Stimulated activated naive CD8-positive, alpha-beta T cell treated with anti-CD3 and anti-CD28 coated beads, Interleukin-15, Interleukin-2, amounts not matched to agents 100 U/mL and 50 U/mL, for 24 hours (primary cell): ENCODE measurements around the gene ZNF70.

Experiments
- ATAC-seq: fragments of 150-1000 bp; cut with Tn5 transposase; one replicate; pipeline ENCODE4 v1.10.0; 2021
- DNase-seq: peaks from one replicate; pipeline ENCODE4 v3.0.0; 2021

ZNF70 gene

GRCh38 chr22:23716811-23717801 is 33.8 kb downstream of the ZNF70 start:
- ATAC-seq (peak; percentile 88), DNase-seq (peak; percentile 88)

DNA sequence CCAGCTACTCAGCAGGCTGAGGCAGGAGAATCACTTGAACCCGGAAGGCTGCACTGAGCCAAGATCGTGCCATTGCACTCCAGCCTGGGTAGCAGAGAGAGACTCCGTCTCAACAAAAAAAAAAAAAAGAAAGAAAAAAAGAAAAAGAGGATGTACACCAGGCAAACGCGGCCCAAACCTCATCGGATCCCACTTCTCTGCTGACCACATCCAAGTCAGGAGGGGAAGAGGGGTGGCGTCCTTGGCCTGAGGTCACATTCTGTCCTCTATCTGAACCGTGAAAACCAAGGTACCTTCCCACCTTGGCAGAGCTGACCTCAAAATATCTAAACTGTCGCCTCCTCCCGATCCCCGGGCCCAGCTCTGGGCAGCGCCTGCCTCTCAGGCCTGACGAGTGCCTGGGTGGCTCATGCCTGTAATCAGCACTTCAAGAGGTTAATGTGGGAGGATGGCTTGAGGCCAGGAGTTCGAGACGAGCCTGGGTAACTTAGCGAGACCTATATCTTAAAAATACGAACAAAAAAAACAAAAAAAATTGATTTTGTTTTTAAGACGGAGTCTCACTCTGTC is 35.0 kb downstream of the ZNF70 start:
- peak; percentile 23 for DNase-seq
- ATAC-seq, result no peak

DNA sequence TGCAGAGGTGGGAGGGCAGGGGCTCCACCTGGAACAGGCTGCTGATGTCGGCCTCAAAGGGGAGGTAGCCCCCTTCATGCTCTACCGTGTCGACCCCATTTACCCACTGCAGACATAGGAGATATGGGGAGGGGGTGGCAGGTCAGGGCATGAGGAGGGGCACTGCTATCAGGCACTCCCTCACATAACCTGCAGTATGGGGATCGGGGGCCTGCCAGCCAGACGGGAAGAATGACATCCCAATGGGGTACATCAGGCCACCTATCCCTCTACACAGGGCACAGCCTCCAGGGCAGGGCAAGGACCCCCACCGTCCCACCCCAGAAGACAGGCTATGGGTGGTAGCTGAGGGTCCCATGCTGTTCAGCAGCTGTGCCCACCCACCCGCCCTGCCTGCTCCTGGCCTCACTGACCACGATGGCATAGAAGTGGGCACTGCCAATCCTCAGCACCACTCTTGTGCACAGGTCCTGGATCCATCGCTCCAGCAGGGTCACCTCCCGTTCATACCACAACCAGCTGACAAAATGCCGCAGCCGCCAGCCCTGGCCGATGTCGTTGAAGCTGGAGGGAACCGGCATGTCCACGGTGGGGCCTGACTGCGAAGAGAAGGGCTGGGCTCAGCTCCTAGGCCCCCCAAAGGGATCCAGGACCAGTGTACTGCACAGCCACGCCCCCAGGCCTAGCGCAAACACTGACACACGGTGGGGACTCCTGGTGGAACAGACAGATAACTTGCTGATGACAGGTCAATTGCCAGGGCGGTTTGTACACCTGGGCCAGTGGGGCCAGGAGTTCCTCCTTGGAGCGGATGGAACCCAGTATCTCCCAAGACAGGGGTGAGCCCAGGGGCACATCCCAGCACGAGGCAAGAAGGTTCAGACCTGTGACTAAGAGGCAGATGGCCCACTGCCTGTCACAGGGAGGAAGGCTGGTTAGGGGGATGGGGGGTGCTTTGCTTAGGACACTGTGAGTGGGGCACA is 36.0 kb downstream of the ZNF70 start:
- no peak for DNase-seq
- ATAC-seq, result no peak

DNA sequence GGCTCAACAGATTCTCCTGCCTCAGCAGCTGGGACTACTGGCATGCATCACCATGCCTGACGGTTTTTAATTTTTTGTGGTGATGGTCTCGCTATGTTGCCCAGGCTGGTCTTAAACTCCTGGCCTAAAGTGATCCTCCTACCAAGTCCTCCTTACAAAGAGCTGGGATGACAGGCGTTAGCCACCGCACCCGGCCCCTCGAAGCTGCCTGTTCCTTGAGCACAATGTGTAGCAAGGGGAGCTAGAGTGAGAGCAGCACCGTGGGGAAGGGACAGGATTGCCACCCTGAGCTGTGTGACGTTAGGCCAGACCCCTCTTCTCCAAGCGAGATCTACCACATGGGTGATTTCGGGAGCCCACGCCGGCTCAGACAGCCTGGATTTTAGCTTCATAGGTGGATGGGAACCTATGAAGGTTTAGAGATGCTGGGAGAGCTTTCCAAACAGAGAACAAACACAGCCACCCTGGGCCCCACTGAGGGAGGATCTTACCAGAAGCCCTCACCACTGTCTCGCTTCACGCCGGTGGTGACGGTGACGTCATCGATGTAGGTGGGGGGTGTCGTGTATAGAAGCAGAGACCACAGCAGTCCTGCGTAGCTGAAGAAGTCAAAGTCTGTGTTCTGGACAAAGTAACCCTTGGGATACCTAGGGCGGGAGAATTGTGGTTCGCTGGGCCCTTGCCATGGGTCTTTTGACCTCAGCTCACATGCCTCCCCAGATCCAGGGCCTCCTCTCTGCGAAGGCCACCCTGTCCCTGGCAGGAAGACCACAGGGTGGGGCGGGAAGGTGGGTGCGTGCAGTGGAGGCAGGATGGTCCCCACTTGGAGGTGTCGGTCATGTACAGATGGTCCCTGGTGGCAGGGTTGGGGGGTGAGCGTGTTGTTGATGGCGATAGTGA is 37.0 kb downstream of the ZNF70 start:
- DNase-seq (peak; percentile 37), ATAC-seq (peak; percentile 29)

- ATAC-seq, result no peak
- DNase-seq, result no peak
Observed at GRCh38 chr22:23712256-23712655, 38.7 kb downstream of the ZNF70 start.

DNA sequence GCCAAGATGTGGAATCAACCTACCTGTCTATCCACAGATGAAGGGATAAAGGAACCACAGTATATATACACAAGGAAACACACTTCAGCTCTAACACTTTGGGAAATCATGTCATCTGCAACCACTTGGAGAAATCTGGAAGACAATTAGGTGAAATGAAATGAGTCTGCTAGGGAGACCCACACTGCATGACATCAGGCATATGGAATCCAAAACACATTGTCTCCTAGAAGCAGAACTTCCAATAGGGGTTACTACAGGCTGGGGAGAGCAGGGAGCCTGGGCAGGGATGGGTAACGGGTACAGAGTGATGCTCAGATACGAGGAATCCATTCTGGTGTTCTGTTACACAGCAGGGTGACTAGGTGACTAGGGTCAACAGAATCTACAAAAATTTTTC is 41.8 kb downstream of the ZNF70 start:
- no peak for DNase-seq
- no peak for ATAC-seq

DNA sequence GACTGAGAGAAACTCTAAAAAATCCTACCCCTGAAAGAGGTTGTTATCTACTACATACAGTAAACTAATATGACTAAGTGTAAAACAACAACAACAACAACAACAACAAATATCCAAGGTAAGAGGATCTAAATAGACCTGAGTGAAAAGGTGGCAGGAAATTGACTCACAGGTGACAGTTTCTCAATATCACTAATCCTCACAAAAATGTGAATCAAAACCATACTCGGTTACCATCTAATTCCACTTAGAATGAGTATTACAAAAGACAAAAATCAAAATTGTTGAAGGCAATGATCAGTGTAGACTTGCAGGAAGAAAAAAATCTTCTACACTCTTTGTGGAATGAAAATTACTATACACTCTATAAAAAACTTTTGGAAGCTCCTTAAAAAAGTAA is 42.6 kb downstream of the ZNF70 start:
- no peak for DNase-seq
- ATAC-seq, result peak; percentile 47

DNA sequence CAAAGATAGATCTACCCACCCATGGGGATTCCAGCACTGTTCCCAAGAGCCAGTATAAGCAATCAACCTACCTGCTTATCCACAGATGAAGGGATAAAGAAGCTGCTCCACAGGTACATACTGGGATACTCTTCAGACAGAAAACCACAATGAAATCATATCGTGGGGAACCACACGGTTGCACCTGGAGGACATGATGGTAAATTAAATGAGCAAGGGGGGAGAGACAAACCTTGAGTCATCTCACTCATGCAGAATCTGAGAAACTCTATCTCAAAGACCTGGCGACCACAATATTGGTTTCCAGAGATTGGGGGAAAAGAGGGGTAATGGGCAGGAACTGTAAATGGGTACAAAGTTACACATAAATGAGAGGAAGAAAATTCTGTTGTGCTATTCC is 45.6 kb downstream of the ZNF70 start:
- DNase-seq, result peak; percentile 26
- ATAC-seq, result peak; percentile 77

- DNase-seq, result no peak
- ATAC-seq, result peak; percentile 51
Observed at GRCh38 chr22:23704829-23705228, 46.1 kb downstream of the ZNF70 start.

DNA sequence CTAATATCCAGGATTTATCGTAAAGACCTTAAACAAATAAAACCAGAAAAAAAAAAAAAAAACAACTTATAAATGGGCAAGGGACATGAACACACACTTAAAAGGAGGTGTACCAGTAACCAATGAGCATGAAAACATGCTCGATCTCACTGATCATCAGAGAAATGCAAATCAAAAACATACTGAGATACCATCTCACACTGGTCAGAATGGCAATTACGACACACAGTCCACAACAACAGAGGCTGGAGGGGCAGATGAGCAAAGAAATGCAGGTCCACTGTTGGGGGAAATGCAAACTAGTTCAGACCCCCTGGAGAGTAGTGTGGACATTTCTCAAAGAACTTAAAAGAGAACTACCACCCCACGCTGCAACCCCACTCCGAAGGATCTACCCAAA is 46.9 kb downstream of the ZNF70 start:
- DNase-seq, result no peak
- no peak for ATAC-seq

DNA sequence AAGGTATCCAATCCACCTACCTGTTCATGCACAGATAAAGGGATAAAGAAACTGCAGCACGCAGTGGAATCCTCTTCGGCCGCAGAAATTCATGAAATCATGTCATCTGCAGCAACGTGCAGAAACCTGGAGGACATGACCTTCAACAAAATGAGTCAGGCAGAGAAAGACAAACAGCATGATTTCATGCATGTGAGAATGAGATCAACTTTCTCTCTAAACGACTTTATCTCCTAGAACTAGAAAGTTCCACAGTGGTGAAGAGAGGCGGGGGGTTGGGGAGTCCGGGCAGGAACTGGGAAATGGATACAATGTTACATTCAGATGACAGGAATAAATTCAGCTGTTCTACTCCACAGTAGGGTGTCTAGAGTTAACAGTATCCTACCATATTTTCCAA is 50.2 kb downstream of the ZNF70 start:
- ATAC-seq (no peak), DNase-seq (no peak)

DNA sequence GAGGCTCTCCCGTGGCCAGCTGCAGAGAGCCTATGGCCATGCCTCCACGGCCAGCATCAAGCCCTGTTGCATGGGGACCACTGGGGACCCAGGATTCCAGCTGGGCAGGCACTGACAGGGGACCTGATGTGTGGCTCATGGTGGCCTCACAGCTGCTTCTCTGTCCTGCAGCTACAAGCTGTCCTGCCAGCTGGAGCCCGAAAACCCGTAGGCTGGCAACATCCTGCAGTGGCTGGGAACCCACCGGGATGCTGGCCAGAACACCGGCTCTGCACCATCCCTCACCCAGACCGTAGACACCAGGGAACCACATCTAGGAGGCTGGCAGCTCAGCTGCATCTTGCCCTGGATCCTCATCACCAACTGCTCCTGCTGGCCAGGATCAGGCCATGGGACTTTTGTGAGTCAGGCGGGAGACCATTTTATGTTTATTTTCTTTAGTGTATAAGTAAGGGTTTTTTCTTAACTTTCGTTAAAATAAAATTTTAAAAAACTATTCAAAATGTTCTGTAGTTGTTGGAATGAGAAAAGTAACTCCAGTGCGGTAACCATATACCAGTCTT is 52.2 kb downstream of the ZNF70 start:
- no peak for ATAC-seq
- DNase-seq, result no peak

GRCh38 chr22:23698094-23698493 is 52.8 kb downstream of the ZNF70 start:
- ATAC-seq (no peak), DNase-seq (no peak)

- ATAC-seq (no peak), DNase-seq (no peak)
Observed at GRCh38 chr22:23697031-23697970, 53.6 kb downstream of the ZNF70 start.

DNA sequence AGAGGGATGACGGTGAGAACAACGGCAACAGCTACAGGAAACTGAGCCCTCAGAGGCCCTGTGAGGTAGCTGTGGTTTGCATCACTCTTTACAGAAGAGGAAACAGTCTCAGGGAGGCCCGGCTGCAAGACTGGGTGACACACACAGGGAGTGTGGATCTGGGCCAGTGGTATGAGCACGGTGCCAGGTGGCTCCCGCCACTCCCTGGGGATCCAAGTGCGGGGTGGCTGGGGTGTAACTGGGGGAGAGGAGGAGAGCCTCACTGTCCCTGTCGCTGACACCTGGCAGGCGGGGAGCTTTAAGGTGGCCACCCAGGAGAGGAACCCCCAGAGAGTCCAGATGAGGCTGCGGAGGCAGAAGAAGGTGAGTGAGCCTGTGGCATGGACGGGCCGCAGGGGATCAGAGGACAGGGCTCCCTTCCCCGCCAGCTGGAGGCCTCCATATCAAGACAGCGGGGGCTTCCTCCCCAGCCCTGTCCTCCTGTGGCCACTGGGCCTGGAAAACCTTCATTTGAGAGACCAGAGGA is 54.5 kb downstream of the ZNF70 start:
- ATAC-seq (peak; percentile 99), DNase-seq (peak; percentile 76)

DNA sequence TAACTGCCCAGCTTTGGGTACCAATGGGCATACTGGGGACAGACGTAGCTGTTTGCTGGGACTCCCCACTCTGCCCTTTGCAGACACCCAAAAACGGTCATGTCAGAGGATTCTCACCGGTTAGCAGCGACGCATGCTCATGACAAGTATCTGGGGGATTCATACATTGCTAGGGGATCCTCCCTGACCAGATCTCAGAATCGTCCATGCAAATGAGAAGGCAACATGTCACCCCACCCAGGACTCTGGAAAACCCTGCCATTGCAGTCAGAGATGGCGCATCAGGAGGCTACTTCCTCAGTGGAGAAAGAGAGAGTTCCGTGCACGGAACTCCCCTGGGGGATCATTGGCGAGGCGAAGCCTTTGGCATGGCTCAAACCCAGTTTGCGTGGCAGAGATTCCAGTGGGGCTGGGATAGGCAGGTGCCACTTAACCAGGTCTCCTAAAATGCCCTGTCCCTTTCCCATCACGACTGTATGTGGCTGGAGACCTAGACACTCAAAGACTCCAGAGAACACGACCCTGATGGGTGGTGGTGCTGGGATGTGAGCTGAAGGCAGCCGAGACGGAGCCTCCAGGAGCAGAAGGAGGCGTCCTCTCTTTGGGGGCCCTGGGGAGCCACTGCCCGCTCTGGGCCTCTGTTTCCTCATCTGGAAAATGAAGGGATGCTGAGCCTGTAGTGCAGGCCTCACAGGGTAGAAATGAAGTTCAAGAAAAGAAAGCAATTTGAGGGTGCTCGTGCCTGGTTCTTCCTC is 55.2 kb downstream of the ZNF70 start:
- peak; percentile 1 for ATAC-seq
- no peak for DNase-seq

DNA sequence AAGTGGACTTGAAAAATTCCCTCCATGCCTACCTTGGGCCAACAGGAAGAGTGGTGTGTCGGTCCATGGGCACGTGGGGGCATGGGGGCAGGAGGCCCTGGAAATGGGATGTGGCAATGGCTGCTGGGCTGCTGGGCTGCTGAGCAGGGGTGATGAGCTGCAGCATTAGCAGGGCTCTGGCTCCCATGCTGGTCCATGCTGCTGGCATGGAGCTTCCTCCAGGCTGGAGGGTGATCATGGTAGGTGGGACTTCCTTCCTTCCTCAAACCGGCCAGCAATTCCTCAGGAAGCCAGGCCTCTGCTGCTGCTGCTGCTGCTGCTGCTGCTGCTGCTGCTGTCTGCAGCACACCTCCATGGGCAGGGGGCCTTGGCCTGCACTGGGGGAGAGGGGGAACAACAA is 55.8 kb downstream of the ZNF70 start:
- no peak for ATAC-seq
- no peak for DNase-seq

DNA sequence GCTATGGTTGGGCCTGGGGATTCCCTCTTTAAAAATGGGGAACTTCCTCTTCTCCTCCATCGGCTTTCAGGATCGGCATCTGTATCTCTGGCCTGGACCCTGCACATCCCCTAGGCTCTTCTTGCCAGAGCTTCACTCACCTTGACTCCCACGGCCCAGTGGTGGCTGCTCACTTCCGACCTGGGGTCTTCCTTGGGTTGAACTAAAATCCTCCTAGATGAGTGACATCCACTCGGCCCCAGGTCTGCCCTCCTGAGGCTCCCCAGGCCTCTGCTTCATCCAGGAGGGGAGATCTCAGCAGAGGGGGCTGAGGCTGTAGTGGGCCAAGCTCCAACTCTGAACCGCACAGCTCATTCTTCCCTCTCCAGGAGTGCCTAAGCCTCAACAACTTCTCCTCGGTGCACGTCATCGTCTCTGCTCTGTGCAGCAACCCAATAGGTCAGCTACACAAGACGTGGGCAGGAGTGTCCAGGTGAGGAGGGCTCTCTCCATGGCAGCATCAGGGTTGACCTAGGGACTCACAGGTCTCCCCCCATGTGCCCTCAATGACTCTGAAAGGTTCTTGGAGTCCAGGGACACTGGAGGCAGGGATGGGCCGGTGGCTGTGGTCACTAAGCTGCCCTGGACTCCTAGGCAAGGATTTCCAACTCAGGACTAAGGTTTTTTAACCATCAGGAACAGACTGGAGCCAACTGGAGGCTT is 56.8 kb downstream of the ZNF70 start:
- DNase-seq, result no peak
- ATAC-seq, result no peak
